ENCODE results near the gene OBSCN. TPM values are rescaled to one million over a fixed set of nuclear protein-coding genes. Genes with fewer than 3 reads are reported as not detected.

The OBSCN gene, protein sequence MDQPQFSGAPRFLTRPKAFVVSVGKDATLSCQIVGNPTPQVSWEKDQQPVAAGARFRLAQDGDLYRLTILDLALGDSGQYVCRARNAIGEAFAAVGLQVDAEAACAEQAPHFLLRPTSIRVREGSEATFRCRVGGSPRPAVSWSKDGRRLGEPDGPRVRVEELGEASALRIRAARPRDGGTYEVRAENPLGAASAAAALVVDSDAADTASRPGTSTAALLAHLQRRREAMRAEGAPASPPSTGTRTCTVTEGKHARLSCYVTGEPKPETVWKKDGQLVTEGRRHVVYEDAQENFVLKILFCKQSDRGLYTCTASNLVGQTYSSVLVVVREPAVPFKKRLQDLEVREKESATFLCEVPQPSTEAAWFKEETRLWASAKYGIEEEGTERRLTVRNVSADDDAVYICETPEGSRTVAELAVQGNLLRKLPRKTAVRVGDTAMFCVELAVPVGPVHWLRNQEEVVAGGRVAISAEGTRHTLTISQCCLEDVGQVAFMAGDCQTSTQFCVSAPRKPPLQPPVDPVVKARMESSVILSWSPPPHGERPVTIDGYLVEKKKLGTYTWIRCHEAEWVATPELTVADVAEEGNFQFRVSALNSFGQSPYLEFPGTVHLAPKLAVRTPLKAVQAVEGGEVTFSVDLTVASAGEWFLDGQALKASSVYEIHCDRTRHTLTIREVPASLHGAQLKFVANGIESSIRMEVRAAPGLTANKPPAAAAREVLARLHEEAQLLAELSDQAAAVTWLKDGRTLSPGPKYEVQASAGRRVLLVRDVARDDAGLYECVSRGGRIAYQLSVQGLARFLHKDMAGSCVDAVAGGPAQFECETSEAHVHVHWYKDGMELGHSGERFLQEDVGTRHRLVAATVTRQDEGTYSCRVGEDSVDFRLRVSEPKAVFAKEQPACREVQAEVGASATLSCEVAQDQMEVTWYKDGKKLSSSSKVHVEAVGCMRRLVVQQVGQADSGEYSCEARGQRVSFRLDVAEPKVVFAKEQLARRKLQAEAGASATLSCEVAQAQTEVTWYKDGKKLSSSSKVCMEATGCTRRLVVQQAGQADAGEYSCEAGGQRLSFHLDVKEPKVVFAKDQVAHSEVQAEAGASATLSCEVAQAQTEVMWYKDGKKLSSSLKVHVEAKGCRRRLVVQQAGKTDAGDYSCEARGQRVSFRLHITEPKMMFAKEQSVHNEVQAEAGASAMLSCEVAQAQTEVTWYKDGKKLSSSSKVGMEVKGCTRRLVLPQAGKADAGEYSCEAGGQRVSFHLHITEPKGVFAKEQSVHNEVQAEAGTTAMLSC (N-terminal part only)
- total RNA-seq = 39.4 TPM
- long read RNA-seq, partial matches to known transcripts = 29 of 54 reads
- long read RNA-seq, other reads (novel, unspliced or antisense) = 25 of 54 reads

DNA sequence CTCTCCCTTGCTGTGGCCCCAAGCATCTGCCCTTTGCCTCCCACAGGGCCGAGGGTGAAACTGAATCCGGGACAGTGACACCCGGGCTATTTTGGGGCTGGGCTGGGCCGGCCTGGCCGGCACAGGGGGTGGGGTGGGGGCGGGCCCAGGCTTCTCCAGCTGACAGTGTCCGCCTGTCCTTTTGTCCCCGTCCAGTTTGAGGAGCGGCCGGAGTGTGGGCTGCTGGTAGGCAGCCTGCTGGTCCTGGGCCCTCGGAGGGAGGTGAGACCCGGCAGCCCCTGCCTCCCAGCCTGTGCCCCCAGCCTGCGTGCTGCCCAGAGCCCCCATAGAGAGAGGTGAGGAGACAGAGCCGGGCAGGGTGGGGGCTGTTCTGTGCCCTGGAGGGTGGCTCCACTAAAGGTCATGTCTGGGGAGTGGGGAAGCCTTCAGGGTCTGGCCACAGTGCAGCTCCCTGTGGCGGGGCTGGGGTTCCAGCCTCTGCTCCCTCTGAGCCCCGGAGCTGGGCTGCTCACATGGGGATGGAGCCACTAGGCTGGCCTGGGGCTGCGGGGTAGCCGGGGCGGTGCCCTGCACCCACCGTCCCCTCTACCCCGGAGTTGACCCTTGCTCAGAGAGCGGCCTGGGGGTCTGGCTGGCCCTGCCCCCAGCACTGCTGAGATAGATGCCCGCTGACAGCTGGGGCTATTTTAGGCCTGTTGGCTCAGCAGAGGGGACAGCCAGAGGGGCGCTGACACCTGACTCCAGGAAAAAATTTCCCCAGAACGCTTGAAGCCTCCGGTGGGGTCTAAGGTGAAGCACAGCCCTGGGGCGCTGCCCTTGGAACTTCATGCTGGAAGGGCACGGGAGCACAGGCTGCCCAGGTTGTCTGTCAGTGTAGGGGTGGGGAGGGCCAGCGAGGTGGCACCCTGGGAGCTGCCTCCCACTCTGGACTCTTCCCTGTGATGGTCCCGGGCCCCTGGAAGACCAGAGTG lies at the start of gene OBSCN:
TSS of gene OBSCN (plus strand) at position 194 of the 971 bp plus-strand sequence. CDS start 3,740 bp downstream, outside the sequence.
- TF ChIP-seq, protein P1, sequence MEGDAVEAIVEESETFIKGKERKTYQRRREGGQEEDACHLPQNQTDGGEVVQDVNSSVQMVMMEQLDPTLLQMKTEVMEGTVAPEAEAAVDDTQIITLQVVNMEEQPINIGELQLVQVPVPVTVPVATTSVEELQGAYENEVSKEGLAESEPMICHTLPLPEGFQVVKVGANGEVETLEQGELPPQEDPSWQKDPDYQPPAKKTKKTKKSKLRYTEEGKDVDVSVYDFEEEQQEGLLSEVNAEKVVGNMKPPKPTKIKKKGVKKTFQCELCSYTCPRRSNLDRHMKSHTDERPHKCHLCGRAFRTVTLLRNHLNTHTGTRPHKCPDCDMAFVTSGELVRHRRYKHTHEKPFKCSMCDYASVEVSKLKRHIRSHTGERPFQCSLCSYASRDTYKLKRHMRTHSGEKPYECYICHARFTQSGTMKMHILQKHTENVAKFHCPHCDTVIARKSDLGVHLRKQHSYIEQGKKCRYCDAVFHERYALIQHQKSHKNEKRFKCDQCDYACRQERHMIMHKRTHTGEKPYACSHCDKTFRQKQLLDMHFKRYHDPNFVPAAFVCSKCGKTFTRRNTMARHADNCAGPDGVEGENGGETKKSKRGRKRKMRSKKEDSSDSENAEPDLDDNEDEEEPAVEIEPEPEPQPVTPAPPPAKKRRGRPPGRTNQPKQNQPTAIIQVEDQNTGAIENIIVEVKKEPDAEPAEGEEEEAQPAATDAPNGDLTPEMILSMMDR (IDR thresholded peaks at IDR 0.05) = no peak
- ATAC-seq (no peak), DNase-seq (no peak)
- Histone ChIP-seq H3K4me3 (no peak within 1 kb of the TSS), H3K4me1 (peaks cover 7% of the 10 kb centered on the region), H3K9me3 (no peaks in the 10 kb centered on the region), H3K27me3 (peaks cover 4% of the 10 kb centered on the region), H3K27ac (no peak within 1 kb of the TSS), H3K36me3 (no peaks in the 10 kb centered on the region)
- intact Hi-C loops (cut with DNase I) = no loop called here

DNA sequence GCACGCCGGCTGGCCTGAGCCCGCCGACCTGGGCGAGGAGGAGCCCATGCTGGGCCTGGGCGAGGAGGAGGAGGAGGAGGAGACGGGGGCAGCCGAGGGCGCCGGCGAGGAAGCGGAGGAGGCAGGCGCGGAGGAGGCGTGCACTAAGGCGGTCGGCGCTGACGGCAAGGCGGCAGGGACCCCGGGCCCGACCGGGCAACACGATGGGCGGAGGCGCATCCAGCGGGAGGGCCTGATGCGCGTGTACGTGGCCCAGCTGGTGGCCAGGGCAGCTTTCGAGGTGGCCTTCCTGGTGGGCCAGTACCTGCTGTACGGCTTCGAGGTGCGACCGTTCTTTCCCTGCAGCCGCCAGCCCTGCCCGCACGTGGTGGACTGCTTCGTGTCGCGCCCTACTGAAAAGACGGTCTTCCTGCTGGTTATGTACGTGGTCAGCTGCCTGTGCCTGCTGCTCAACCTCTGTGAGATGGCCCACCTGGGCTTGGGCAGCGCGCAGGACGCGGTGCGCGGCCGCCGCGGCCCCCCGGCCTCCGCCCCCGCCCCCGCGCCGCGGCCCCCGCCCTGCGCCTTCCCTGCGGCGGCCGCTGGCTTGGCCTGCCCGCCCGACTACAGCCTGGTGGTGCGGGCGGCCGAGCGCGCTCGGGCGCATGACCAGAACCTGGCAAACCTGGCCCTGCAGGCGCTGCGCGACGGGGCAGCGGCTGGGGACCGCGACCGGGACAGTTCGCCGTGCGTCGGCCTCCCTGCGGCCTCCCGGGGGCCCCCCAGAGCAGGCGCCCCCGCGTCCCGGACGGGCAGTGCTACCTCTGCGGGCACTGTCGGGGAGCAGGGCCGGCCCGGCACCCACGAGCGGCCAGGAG lies 49.5 kb upstream of the OBSCN start:
- Histone ChIP-seq H3K27ac (no peak overlapping the region), H3K9me3 (no peaks in the 10 kb centered on the region), H3K4me1 (peaks cover 18% of the 10 kb centered on the region), H3K27me3 (no peaks in the 10 kb centered on the region), H3K4me3 (no peak overlapping the region), H3K36me3 (no peaks in the 10 kb centered on the region)
- intact Hi-C loops (cut with DNase I) = no loop called here
- TF ChIP-seq, protein P1 (IDR thresholded peaks at IDR 0.05) = no peak
- ATAC-seq (no peak), DNase-seq (peak; percentile 50)

GRCh38 chr1:228159008-228159665 lies 48.7 kb upstream of the OBSCN start:
- no peak for DNase-seq

More at GRCh38 chr1:228159008-228159665, 48.7 kb upstream of the OBSCN start:
- Histone ChIP-seq H3K27me3 (no peaks in the 10 kb centered on the region), H3K9me3 (no peaks in the 10 kb centered on the region), H3K4me1 (peaks cover 21% of the 10 kb centered on the region), H3K4me3 (no peak overlapping the region), H3K27ac (no peak overlapping the region), H3K36me3 (no peaks in the 10 kb centered on the region)
- TF ChIP-seq, protein P1 (IDR thresholded peaks at IDR 0.05) = no peak
- ATAC-seq = no peak
- intact Hi-C loops (cut with DNase I) = no loop called here
